Urinary bladder (tissue), 4 donors: ENCODE measurements around the gene NOX5. TPM values are rescaled to one million over a fixed set of nuclear protein-coding genes. Genes with fewer than 3 reads are reported as not detected.

Experiments used
- DNase-seq: peaks from one replicate; pipeline ENCODE4 v3.0.0-alpha.2; 2015; ENCODE audit errors: extremely low spot score
- H3K27ac ChIP-seq: one replicate; pipeline ENCODE4 v1.5.1; 2013; ENCODE audit warnings: low read depth, mild to moderate bottlenecking, moderate library complexity
- H3K36me3 ChIP-seq: one replicate; pipeline ENCODE4 v1.6.1; 2013; ENCODE audit warnings: mild to moderate bottlenecking, moderate library complexity; ENCODE audit not compliant: insufficient read depth
- H3K4me1 ChIP-seq: one replicate; pipeline ENCODE4 v1.6.1; 2013; ENCODE audit warnings: mild to moderate bottlenecking, moderate library complexity; ENCODE audit not compliant: insufficient read depth
- H3K4me3 ChIP-seq: one replicate; pipeline ENCODE4 v1.5.1; 2013; ENCODE audit warnings: low read depth, low read length
- WGBS: extraction: QIAGEN DNeasy Blood & Tissue Kit; methylation state at CpG from one replicate; pipeline ENCODE4 v1.1.7; 2013; 5-methylcytosine and 5-hydroxymethylcytosine counted together
- polyA plus RNA-seq: library from polyadenylated mRNA; stranded (reverse); fragments of 200-250 nt; gene quantifications from one replicate; pipeline ENCODE4 v1.2.3, GENCODE V29; 2013
- total RNA-seq: library from RNA; depleted of rRNA; stranded (reverse); fragments of >200 nt; gene quantifications from one replicate; pipeline ENCODE4 v1.2.3, GENCODE V29; 2014
- donor health status: healthy with polysubstance abuse.
- donor health status: healthy.

Gene NOX5
- total and polyA plus RNA-seq, 2 donors = 0.16 to 0.19 TPM

- Histone ChIP-seq H3K36me3 (no peaks in the 10 kb centered on the region), H3K4me3 (no peak overlapping the region), H3K4me1 (no peaks in the 10 kb centered on the region), H3K27ac (no peak overlapping the region)
- no peak for DNase-seq
These were observed 23.0 kb downstream of the NOX5 start for GRCh38 chr15:69037482-69037881.

- H3K27ac ChIP-seq = no peak overlapping the region
- H3K4me1 ChIP-seq = no peaks in the 10 kb centered on the region
- no peak for DNase-seq
- WGBS = 91% methylated on average over 5 of the region's 5 CpGs
- no peaks in the 10 kb centered on the region for H3K36me3 ChIP-seq
- no peak overlapping the region for H3K4me3 ChIP-seq
These were observed 23.5 kb downstream of the NOX5 start for GRCh38 chr15:69037977-69038376.

DNA sequence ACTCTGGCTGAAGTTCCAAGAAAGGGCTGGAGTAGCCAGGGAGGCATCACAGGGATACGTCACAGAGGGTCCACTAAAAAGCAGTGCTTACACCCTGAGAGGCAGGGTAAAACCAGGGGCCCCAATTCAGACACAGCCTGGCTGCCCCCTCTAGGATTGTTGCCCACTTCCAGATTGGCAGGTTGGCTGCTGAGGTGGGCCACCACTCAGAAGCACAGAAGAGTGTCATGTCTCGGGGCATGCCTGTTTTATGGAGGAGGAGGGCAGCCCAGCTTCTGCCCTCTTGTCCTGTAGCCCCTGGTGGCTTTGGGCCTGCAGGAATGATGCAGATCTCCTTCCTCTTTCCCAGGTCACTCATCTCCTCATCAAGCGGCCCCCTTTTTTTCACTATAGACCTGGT is 24.0 kb downstream of the NOX5 start:
- DNase-seq = no peak
- Histone ChIP-seq H3K27ac (no peak overlapping the region), H3K4me1 (no peaks in the 10 kb centered on the region), H3K36me3 (no peaks in the 10 kb centered on the region), H3K4me3 (no peak overlapping the region)
- WGBS = 92% methylated on average over 3 of the region's 3 CpGs

DNA sequence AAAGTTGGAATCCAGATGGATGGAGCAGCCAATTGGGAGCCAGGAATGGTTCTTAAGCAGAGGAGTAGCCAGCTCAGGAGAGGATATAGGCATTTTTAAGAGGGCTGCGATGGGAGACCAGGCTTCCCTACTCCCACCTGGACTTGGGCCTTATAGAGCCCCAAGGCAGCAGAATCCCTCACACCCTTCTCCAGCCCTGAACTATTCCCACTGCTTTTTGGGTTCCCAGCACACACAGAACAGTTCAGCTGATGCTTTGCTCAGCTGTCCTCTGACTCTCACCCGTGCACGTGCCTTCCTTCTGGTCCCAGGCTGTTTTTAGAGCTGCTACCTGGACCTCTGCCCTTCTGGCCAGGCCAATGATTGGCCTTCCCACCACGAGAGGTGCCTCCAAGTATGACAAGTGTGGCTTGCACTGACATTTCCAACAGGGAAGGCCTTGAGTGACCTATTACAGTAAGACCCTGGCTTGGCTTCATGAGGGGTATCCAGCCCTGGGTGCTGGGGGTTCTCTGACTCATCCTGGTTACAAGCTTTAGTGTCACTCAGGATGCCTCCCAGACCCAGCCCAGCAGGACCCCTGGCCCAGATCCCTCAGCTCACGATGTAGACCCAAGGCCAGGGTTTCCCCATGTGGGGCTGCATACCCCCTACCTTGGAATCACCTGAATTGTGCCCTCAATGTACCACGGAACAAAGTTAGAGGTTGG is 25.2 kb downstream of the NOX5 start:
- DNase-seq = no peak
- WGBS = 87% methylated on average over 6 of the region's 6 CpGs

GRCh38 chr15:69042531-69042930 is 28.0 kb downstream of the NOX5 start:
- Histone ChIP-seq H3K36me3 (no peaks in the 10 kb centered on the region), H3K4me1 (no peaks in the 10 kb centered on the region), H3K27ac (no peak overlapping the region), H3K4me3 (no peak overlapping the region)
- DNase-seq = no peak
- WGBS = 94% methylated on average over 5 of the region's 5 CpGs

More for the DNA sequence above, 25.2 kb downstream of the NOX5 start:
- Histone ChIP-seq H3K4me1 (no peaks in the 10 kb centered on the region), H3K36me3 (no peaks in the 10 kb centered on the region), H3K27ac (no peak overlapping the region), H3K4me3 (no peak overlapping the region)

DNA sequence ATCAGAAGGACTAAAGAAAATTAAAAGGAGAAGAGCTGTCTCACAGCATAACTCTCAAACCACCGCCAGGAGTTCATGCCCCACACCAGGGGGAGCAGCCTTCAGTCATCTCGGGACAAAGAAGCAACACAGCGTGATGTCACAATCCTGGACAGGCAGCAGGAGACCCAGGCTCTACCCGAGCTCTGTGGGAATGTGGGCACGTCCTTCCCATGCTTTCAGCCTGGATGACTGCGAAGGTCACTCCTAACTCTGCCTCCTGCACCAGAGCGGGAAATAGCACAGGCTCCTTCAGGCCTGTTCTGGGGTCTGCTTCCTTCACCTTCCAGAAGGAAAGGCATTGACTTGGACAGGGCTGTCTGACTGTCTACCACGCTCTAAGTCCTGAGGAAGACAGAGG is 31.3 kb downstream of the NOX5 start:
- Histone ChIP-seq H3K27ac (no peak overlapping the region), H3K4me3 (no peak overlapping the region), H3K4me1 (no peaks in the 10 kb centered on the region), H3K36me3 (no peaks in the 10 kb centered on the region)
- WGBS = 74% methylated on average over 8 of the region's 8 CpGs
- no peak for DNase-seq

GRCh38 chr15:69046781-69047180 is 32.3 kb downstream of the NOX5 start:
- Histone ChIP-seq H3K4me1 (no peaks in the 10 kb centered on the region), H3K27ac (no peak overlapping the region), H3K4me3 (no peak overlapping the region), H3K36me3 (no peaks in the 10 kb centered on the region)
- WGBS = 87% methylated on average over 5 of the region's 5 CpGs
- DNase-seq = no peak

DNA sequence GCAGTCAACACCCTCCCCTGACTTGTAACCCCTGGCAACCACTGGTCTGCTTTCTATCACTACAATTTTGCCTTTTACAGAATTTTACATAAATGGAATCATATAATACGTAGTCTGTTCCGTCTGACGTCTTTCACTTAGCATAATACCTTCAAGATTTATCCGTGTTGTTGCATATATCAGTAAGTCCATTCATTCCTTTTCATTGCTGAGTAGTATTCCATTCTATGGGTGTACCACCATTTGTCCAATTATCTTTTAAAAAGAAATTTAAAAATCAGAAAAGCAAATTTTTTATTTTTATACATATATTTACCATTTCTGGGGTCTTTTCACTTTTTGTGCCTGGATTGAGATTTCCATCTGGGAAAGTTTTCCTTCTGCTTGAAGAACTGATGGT is 35.5 kb downstream of the NOX5 start:
- H3K4me3 ChIP-seq = no peak overlapping the region
- no peaks in the 10 kb centered on the region for H3K4me1 ChIP-seq
- WGBS = 93% methylated on average over 4 of the region's 4 CpGs
- DNase-seq = no peak
- no peak overlapping the region for H3K27ac ChIP-seq
- no peaks in the 10 kb centered on the region for H3K36me3 ChIP-seq

GRCh38 chr15:69055251-69055650 is 40.8 kb downstream of the NOX5 start:
- Histone ChIP-seq H3K4me1 (no peaks in the 10 kb centered on the region), H3K27ac (no peak overlapping the region), H3K36me3 (no peaks in the 10 kb centered on the region), H3K4me3 (no peak overlapping the region)
- no peak for DNase-seq
- WGBS = 92% methylated on average over 10 of the region's 10 CpGs

GRCh38 chr15:69056365-69056764 is 41.9 kb downstream of the NOX5 start:
- no peak for DNase-seq
- H3K27ac ChIP-seq = no peak overlapping the region
- no peaks in the 10 kb centered on the region for H3K4me1 ChIP-seq
- H3K4me3 ChIP-seq = no peak overlapping the region
- 50% methylated on average over 3 of the region's 3 CpGs for WGBS
- no peaks in the 10 kb centered on the region for H3K36me3 ChIP-seq

DNA sequence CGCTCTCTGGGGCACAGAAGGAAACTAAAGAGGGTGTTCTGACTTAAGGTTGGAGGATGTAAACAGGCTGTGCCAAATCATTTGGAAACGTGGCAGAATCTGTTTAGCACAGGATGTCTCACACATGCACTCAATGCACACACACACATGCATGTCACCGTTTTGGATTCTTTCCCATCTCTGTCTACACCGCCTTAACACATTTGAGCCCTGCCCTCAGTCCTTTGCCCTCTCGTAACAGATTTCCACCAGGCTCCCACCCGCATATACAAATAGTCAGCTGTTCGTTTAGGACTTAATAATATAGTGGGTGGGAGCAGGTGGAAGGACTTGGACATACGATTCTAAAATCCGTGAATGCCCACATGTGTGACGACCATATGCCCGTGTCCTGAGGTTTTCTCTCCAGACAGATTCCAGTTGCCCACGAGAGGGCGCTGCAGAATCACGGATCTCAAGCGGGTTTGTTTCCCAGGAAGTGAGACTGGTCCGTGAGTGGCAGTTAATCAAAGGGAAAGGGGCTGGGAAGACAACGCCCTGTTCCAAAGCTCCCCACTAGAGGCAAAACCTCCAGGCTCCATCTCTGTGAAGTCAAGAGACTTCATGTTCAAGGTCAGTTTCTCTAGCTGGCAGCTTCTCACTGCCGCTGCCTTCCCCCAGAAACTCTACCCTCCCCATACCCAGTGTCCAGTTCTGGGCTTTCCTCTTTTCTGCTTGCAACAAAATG is 44.5 kb downstream of the NOX5 start:
- Histone ChIP-seq H3K36me3 (no peaks in the 10 kb centered on the region), H3K4me3 (no peak overlapping the region), H3K27ac (no peak overlapping the region), H3K4me1 (no peaks in the 10 kb centered on the region)
- WGBS = 20% methylated on average over 18 of the region's 18 CpGs
- peak; percentile 83 for DNase-seq

- DNase-seq = no peak
- no peaks in the 10 kb centered on the region for H3K4me1 ChIP-seq
- WGBS = 78% methylated on average over 9 of the region's 9 CpGs
- no peak overlapping the region for H3K27ac ChIP-seq
- H3K4me3 ChIP-seq = no peak overlapping the region
- H3K36me3 ChIP-seq = no peaks in the 10 kb centered on the region
These were observed 45.1 kb downstream of the NOX5 start for GRCh38 chr15:69059557-69059943.

GRCh38 chr15:69060041-69060481 is 45.6 kb downstream of the NOX5 start:
- H3K27ac ChIP-seq = no peak overlapping the region

GRCh38 chr15:69060744-69061143 is 46.2 kb downstream of the NOX5 start:
- no peak overlapping the region for H3K4me3 ChIP-seq
- H3K27ac ChIP-seq = no peak overlapping the region
- no peak for DNase-seq
- H3K36me3 ChIP-seq = no peaks in the 10 kb centered on the region
- H3K4me1 ChIP-seq = no peaks in the 10 kb centered on the region
- 69% methylated on average over 4 of the region's 4 CpGs for WGBS

More at GRCh38 chr15:69060041-69060481, 45.6 kb downstream of the NOX5 start:
- Histone ChIP-seq H3K4me3 (no peak overlapping the region), H3K36me3 (no peaks in the 10 kb centered on the region), H3K4me1 (no peaks in the 10 kb centered on the region)
- 85% methylated on average over 6 of the region's 6 CpGs for WGBS
- no peak for DNase-seq
